GM21737 (cell line): Measurements from ENCODE around the gene FAT1.

ENCODE experiments used
- ATAC-seq: cut with Tn5 transposase; IDR thresholded peaks from one replicate; pipeline ENCODE4 v1.9.1; 2021; ENCODE audit warnings: mild to moderate bottlenecking, moderate library complexity; ENCODE audit not compliant: unreplicated experiment

Gene FAT1

GRCh38 chr4:186658657-186659056 is 65.0 kb downstream of the FAT1 start:
- no peak for ATAC-seq

DNA sequence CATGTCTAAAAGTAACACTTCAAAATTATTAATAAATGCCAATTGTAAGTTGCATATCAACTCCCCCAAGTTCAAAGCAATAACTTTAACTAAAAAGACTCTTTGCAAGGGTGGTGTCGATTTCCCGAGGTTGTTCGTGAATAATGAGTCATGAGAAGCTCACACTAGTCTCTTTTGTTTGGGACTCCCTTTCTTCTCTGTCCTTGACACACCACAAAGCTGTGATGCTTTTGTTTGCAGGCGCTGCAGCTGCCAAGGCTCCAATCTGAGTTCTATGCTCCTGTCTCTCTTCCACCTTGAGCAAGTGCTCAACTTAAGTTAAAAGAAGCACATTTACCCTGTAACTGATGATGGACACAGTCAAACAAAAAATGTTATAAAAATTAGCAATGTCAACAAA is 65.9 kb downstream of the FAT1 start:
- no peak for ATAC-seq

- no peak for ATAC-seq
These were observed 69.7 kb downstream of the FAT1 start for GRCh38 chr4:186653969-186654368.

DNA sequence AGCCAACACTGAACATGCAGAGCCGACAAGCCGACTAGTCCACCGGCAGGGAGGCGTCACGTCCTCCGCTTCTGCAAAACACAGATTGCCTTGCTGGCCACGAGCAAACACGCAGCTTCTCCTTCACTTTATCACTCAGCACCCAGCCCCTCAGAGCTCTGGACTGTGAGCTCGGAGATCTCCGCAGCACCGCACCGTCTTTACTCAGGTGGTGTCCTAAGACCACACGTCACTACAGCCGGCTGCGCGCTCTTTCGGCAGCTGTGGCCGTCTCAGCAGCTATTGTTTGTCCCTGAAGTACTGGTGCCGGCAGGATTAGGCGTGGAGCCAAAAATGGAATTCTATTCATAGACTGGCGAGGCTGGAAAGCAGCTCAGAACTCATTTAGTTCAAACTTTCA is 72.0 kb downstream of the FAT1 start:
- ATAC-seq, result no peak

- no peak for ATAC-seq
These were observed 72.5 kb downstream of the FAT1 start for GRCh38 chr4:186651181-186651603.

GRCh38 chr4:186650401-186651180 is 73.1 kb downstream of the FAT1 start:
- no peak for ATAC-seq

DNA sequence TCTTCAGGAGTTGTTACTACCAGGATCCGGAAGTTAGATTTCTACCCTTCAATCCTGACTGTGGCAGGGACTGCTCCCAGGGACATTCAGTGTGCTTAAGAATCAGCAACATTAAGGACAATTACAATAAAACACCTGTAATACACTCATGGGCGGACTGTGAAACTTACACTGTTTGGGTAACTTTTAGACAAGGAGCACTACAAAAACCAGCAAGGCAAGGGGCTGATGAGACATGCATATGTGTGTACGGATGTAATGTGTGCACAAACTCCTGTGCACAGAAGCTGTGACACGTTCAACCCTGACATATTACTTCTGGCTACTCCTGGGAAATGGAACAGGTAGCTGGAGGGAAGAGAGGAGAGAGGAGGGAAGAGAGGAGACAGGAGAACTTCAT is 75.8 kb downstream of the FAT1 start:
- no peak for ATAC-seq

GRCh38 chr4:186644737-186645261 is 78.9 kb downstream of the FAT1 start:
- no peak for ATAC-seq

DNA sequence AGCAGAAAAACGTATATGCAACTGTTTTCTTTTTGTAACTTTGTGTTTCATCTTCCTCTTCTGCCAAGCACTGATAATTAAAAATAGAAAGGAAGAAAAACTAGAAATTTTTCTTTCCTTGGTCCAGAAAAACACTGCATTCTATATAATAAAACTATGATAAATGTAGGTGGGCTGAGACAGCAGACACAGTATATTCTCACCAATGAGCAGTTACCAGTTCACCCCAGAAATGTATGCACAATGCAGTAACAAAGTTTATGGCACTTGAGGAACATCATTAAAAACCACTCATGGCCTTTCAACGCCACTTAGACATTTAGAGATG is 79.4 kb downstream of the FAT1 start:
- no peak for ATAC-seq

GRCh38 chr4:186643501-186644310 is 80.0 kb downstream of the FAT1 start:
- no peak for ATAC-seq

- ATAC-seq, result no peak
These were observed 80.7 kb downstream of the FAT1 start for GRCh38 chr4:186642998-186643397.

DNA sequence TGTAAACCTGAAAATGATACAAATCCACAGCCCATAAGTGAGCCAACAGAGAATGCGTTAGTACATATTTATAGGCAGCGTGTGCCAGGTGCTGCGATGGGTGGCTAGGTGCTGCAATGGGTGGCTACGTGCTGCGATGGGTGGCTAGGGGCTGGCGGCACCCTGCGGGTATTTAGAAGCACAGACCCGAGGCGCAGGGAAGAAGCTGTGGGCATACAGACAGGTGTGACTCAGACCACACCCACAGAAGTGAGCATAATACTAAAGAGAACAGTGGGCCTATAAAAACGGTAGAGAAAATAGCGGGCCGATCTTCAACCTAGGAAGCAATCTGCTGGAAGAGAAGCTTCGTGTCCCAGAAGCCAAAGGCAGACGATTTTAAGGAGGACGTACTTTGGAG is 81.1 kb downstream of the FAT1 start:
- ATAC-seq, result no peak

DNA sequence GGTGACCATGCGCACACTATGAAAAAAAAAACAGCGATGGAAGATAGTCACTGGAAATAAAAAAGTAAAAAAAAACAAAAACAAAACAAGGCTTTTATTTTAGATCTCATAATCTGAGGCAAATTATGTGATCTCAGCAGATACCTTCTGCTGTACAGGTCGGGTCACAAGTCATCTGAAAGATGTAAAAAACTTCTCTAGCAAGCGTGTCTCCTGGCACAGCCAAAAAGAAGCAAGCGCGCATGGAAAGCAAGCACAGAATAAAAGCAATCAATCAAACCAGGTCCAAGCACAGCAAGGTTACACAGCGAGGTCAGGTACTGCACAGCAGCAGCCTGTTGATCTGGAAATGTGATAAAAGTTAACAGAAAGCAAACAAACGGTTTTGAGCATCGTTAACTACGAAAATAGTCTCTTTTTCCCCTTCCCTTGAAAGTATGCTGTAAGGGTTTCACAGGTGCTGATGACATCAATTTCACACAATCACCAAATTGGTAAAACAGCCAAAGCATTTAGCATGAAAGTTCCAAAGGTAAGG is 89.0 kb downstream of the FAT1 start:
- no peak for ATAC-seq

GRCh38 chr4:186633844-186634243 is 89.8 kb downstream of the FAT1 start:
- ATAC-seq, result no peak

- no peak for ATAC-seq
These were observed 93.5 kb downstream of the FAT1 start for GRCh38 chr4:186630128-186630527.

DNA sequence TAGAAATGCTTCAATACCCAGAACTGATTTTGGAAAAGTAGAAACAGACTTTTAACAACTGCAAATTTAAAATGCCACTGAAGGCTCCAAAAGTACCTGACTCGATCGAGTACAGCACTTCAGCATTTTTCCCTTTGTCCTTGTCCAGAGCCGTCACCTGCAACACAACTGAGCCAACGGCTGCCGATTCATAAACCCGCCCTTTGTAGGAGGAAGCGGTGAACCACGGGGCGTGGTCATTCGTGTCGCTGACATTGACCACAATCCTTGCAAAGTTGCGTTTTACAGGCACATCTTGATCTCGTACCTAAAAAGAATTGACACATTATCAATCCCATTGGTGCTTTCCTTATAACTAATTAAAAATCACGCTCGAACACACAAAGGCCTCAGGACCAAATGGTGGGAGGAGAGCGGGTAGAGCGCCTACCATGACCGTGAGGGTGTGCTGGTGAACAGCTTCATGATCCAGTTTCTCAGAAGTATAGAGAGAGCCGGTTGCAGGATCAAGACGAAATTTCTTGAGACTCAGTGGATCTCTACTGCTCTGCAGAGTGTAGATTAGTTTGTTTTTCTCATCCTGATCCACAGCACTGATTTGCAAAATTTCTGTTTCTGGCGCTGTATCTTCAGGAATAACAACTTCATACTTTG is 95.5 kb downstream of the FAT1 start:
- no peak for ATAC-seq

DNA sequence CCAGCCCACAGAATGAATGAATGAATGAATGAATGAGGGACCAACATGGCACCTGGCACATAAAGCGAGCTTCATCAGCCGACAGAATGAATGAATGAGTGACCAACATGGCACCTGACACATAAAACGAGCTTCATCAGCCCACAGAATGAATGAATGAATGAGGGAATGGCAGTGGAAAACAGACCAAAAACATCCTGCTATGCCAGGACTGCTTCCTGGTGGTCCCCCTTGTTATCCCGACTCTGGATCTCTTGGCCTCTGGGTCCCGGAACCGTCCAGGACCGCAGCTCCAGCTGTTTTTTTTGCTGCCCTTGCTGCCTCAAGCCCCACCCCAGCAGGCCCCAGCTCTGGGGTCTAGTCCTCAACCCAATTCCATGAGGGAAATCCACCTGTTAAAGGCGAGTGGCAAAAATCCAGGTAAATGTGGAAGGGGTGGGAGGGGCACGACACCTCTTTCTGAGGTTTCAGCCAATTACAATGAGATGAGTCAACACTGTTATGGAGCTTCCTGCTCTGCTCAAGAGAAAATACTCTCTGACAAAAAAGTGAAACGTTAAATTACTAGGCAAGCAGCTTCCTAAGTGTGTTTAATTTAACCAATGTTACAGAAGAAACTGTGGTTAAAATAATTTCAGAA is 96.3 kb downstream of the FAT1 start:
- no peak for ATAC-seq

- ATAC-seq, result no peak
These were observed 98.7 kb downstream of the FAT1 start for GRCh38 chr4:186624951-186625350.

DNA sequence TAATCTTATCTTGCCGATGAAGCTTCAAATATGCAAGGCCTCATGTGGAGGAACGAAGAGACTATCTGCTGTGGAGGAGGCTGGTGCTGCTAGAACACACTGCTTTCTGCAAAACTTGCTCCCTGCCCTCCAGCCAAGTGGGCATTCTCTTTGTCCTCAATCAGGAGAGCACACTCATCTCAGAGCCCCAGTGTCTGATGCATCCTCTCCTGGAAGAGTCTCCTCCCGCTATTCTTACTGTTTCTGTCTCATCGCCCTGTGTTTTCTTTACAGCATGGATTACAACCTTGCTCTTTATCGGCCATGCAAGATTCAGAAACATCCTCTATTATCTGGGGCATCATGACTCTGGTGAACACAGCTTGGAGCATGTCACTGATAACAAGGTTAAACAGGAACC is 100.1 kb downstream of the FAT1 start:
- no peak for ATAC-seq

DNA sequence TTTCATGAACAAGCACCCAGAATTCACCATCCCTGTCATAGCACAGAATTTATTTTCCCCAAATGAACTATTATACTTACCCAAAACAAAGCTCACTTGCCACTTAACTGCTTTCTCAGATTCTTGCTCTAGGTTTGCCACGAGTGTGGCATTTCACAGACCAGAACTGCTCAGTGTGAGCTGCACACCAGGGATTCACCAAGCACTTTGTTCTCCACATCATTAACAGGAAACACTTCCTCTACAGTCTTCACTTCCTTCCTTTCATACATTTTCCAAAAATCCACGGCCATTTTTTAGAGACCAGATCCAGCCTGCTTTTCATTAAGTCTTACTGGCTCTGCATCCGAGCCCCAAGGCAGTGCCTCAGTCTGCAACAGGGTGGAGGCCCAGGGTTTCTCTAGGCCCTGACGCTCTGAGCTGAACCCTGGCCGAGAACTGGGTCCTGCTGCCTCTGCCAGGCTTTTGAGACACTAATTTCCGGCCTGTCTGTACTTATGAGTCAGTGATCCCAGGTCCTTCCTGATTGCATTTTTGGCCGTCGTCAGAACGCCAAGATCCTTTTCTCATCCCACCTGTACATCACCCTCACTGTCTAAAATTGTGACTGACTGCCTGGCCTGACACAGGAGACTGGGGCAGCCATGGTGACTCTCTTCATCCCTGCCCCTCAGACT is 100.7 kb downstream of the FAT1 start:
- ATAC-seq, result no peak
